ENCODE results near the gene B3GNT3. TPM values are rescaled to one million over a fixed set of nuclear protein-coding genes. Genes with fewer than 3 reads are reported as not detected.
"Not testable (repeated sequence)": the region's sequence is repeated elsewhere in the genome, so short reads cannot be mapped to it uniquely, and the experiment has no call there.

B3GNT3 gene
- total RNA-seq, 1 experiment from 2014 or later, result 0.20 TPM

DNA sequence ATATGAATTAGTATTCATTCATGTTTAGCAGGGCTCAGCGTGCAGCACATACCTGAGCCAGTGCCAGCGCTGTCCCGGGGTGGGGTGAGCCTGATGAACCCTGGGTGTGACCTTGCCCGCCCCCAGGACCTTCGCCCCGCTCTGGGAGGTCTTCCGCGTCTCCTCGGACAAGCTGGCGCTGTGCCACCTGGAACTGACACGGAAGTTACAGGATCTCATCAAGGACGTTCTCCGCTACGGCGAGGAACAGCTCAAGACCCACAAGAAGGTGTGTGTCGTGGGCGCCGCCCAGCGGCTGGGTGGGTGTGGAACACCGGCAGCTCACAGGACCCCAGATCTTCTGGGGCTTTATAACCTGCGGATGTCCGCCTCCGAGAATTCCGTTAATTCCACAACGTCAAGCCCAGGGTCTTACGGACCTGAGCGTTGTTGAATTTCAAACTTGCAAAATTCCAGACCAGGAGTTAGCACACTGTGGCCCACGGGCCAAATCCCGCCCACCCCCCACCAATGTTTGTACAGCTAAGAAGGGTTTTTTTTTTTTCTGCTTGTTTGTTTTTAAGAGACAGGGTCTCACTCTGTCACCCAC, 28.3 kb upstream of the B3GNT3 start:
- peak; percentile 86 for DNase-seq (ENCODE audit: low read depth)

DNA sequence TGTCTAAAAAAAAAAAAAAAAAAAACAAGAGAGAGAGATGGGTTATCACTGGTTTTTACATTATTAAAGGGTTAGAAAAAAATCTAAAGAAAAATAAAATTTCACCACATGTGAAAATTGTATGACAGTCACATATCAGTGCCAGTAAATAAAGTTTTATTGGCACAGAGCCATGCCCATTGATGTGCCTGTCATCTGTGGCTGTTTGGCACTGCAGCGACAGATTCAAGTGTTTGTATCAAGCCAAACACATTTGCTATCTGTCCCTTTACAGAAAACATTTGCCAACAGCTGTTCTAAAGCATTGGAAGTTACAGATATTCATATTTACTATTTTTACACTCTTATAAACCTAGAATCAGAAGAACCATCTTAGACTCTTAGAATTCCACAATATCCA, 27.4 kb upstream of the B3GNT3 start:
- no peak for DNase-seq (ENCODE audit: low read depth)

DNA sequence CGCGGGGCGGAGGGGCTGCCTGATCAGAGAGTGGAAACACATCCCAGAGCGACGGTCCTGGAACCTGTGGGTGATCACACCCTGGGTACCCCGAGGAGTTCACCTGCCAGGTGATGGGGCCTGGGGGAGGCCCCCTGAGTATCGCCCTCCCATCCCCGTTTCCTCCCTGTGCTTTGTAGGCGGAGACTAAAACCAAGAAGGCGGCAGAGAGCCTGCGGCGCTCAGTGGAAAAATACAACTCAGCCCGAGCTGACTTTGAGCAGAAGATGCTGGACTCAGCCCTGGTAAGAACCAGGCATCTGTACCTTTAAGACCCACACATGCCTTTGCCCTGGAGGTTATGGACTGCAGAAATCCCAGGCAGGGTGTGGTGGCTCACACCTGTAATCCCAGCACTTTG, 24.3 kb upstream of the B3GNT3 start:
- no peak for DNase-seq (ENCODE audit: low read depth)

DNA sequence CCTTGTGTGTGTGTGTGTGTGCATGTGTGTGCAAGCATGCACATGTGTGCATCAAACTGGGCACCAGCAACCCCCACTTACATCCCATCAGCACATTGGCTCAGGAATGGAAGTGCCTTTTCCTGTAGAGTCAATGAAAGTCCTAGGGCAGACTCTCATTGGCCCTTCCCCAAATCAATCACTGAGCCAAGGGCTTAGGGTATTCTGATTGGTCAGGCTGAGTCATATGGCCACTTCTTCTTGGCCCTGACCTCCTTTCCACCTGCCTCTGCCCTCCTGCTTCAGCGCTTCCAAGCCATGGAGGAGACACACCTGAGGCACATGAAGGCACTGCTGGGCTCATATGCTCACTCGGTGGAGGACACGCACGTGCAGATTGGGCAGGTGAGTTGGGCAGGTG, 22.8 kb upstream of the B3GNT3 start:
- DNase-seq (ENCODE audit: low read depth), result peak; percentile 49

DNA sequence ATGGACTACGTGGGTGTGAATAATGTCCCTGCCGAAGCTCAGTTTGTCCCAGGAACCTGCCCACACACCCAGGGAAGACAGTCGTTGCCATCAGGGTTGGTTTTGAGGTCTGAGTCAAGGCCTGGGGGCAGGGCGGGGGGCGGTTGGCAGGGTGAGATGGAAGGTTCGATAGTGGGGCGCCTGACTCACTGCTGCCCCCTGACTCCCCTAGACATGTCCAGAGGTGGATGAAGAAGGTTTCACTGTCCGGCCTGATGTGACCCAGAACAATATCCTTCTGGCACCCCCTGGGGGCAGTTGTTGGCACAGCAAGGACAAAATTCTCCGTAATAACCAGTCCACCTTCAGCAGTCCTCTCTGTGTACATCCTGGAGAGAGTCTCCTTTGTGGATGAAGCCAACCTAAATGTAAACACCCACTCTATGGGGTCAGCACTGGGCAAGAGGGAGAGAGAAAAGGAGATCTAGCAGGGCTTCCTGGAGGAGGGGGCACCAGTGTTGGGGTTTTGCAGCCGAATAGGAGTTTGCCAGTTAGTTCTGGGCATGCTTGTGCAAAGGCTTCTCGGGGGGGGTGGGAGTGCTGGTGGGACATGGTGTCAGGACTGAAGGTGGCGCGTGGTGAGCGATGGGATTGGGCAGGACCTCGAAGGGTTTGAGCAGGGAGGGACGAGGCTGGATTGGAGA, 19.6 kb upstream of the B3GNT3 start:
- no peak for DNase-seq (ENCODE audit: low read depth)

DNA sequence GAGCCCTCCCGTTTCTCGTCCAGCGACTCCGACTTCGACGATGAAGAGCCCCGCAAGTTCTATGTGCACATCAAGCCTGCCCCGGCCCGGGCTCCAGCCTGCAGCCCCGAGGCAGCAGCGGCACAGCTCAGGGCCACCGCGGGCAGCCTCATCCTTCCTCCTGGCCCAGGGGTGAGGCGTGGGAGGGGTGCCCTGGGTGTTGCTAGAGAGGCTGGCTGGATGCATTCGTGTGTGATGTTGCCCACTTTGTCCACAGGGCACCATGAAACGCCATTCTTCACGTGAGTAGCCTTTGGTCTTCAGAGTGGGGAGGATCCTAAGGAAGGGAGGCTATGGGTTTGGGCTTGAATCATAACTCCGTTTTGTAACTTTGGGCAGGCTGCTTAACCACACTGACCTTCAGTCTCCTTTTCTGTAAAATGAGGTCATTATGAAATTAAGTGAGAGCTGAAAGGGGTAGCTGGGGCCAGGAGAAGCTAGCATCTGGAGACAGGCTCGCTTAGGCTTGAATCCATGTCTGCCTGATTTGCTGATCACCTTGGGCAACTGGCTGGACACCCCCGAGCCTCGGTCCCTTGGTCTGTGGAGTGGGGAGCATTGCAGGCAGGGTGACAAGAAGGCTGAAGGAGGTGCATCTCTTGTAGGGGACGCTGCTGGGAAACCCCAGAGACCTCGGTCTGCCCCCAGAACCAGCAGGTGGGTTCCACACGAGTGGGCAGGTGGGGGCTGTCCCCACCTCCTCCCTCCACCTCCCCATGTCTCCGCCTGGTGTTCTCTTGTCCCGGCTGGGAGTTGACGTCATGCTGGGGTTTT, 18.7 kb upstream of the B3GNT3 start:
- no peak for DNase-seq (ENCODE audit: low read depth)

DNA sequence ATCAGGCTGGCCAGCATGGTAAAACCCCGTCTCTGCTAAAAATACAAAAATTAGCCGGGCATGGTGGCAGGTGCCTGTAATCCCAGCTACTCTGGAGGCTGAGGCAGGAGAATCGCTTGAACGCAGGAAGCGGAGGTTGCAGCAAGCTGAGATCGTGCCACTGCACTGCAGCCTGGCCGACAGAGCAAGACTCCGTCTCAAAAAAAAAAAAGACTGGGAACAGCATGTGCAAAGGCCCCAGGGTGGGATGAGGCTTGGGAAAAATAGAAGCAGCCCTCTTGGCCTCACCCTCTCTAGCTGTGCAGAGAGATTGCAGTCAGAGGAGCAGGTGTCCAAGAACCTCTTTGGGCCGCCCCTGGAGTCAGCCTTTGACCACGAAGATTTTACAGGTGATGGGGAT, 17.1 kb upstream of the B3GNT3 start:
- not testable (repeated sequence) for DNase-seq (ENCODE audit: low read depth)

DNA sequence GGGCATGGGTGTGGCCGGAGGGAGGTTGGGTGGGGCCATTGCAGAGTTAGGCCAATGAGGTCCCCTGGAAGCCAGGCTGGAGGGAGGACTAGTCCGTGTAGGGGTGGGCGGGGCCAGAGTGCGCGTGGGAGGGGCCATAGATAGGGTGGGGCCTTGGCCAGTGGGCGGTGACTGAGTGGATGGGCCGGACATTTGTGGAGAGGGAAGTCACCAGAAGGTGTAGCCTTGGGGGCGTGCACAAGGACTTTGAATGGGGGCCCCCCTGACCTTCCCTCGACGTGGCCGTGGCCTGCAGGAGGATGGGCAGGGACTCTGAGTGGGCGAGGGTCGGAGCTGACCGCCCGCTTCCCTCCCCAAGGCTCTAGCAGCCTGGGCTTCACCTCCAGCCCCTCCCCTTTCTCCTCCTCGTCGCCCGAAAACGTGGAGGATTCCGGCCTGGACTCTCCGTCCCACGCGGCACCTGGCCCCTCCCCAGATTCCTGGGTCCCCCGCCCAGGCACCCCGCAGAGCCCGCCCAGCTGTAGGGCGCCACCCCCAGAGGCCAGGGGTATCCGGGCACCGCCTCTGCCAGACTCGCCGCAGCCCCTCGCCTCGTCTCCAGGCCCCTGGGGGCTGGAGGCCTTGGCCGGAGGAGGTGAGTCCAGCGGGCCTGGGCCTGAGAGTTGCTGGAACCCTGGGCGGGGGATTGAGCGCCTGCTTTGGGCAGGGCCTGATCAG, 16.5 kb upstream of the B3GNT3 start:
- DNase-seq (ENCODE audit: low read depth), result no peak

DNA sequence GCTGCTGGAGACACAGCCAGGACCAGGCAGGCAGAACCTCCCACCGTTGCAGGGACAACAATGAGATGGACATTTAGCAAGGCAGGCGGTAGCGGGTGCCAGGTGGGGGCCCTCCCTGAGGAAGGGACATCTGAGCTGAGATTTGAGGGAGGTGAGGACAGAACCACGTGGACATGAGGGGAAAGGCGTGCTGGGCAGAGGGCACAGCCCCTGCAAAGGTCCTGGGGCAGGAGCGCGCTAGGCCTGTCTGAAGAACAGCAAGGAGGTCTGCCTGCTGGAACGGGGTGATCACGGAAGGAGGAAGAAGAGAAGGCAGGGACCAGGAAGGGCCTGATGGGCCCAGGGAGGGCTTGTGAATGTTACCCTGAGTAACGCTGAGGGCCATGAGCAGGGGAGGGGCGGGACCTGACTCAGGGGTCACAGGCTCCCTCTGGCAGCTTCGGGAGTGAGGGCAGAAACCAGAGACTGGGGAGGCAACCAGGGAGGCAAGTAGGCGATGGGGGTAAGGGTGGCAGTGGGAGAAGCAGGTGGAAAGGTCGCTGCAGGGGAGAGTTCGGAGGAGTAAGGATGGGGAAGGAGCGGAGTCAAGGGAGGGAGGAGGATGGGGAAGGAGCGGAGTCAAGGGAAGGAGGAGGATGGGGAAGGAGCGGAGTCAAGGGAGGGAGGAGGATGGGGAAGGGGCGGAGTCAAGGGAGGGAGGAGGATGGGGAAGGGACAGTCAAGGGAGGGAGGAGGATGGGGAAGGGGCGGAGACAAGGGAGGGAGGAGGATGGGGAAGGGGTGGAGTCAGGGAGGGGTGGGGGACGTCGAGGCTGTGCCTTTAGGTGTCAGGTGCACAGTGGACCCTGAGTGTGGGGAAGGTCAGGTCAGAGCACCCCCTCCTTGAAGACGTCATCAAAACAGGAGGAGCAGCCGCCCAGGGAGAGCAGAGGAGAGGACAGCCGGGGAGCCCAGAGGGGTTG, 15.7 kb upstream of the B3GNT3 start:
- DNase-seq (ENCODE audit: low read depth), result no peak

DNA sequence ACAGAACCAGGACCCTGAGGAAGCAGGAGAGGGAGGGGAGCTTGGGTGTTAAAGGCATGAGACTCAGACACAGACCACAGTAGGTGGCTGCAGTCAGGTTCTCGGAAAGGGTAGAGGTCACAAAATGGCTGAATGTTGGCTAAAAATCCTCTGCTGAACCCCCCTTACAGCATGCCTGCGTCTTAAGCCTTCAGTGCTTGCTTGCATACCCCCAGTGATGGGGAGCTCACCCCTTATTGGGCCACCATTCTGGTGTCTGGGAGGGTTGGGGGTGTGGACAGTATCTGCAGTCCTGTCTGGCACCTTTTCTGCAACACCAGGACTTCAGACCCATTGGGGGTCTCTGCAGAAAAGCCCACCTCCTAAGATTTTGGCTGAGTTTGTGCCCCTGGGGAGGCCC, 14.2 kb upstream of the B3GNT3 start:
- no peak for DNase-seq (ENCODE audit: low read depth)

DNA sequence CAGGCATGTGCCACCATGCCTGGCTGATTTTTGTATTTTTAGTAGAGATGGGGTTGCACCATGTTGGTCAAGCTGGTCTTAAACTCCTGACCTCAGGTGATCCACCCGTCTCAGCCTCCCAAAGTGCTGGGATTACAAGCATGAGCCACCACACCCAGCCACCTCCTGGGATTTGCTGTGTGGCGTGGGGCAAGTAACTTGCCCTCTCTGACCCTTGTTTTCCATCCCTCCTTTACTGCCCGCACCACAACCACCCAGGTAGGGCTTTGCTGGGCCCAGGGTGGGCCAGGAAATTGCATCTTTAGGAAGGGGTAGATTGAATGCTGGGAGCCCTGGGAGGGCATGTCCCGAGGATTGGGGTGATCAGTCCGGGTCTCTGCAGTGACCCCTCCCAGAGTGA, 11.2 kb upstream of the B3GNT3 start:
- not testable (repeated sequence) for DNase-seq (ENCODE audit: low read depth)

DNA sequence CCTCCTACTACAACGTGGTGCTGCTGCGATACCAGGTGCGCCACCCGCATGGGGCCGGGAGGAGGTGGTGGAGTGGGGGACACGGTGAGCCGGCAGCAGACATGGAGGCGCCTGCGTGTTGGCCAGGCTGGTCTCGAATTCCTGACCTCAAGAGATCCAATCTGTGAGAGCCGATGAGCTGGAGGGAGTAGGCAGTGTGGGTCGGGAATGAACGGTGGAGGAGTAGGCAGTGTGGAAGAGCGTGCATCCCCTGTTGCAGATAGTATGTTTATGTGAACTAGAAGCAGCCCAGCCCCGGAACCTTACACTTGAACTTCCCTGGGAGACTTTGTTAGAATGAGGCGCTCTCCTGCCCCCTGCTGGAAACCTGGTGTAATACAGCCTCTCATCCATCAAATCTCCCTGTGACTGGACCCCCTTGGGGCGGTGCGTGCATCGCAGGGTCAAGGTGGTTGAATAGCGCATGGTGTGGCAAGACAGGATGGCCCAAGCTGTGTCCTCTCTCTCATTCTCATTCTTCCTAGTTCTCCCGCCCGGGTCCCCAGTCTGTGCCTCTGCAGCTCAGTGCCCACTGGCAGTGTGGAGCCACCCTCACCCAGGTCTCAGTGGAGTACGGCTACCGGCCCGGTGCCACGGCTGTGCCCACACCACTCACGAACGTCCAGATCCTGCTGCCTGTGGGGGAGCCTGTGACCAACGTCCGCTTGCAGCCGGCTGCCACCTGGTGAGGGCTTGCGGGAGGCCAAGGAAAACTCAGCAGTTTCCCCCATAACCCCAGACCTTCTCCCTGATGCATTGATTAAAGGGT, 10.5 kb upstream of the B3GNT3 start:
- peak; percentile 69 for DNase-seq (ENCODE audit: low read depth)

DNA sequence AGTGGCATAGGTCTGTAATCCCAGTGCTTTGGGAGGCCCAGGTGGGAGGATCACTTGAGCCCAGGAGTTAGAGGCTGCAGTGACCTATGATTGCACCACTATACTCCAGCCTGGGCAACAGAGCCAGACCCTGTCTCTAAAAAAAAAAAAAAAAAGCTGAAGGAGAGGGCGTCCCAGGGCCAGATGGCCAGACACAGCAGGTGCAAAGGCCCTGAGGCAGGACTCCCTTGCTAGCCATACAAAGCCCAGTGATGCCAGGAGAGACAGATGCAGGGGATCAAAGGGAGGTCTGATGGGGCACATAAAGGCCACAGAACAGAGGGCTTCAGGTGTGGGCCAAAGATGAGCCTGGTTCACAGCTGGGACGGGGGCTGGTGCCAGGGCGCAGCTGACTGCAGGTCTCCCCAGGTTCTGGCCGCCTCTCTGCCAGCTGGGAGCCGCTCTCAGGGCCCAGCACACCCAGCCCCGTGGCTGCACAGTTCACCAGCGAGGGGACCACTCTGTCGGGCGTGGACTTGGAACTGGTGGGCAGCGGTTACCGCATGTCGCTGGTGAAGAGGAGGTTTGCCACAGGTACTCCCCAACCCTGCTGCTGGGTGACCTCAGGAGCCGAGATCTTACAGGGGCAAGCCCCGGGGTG, 7.5 kb upstream of the B3GNT3 start:
- no peak for DNase-seq (ENCODE audit: low read depth)

DNA sequence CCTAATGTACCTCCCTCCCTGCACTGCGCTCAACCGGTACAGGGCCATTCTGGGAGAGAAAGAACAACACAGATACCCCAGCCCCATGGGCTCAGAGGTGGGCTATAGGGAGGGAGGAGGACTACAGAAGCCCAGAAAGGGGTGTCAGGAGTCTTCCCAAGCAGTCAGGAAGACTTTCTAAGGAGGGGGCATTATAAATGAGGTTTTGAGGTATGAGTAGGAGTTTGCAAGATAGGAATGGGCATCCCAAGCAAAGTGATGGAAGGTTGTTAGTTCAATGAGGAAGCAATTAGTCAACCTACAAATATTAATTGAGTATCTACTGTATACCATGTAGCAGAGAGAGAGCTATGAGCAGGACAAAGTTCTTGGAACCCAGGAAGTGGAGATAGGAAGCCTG, 6.3 kb upstream of the B3GNT3 start:
- no peak for DNase-seq (ENCODE audit: low read depth)

DNA sequence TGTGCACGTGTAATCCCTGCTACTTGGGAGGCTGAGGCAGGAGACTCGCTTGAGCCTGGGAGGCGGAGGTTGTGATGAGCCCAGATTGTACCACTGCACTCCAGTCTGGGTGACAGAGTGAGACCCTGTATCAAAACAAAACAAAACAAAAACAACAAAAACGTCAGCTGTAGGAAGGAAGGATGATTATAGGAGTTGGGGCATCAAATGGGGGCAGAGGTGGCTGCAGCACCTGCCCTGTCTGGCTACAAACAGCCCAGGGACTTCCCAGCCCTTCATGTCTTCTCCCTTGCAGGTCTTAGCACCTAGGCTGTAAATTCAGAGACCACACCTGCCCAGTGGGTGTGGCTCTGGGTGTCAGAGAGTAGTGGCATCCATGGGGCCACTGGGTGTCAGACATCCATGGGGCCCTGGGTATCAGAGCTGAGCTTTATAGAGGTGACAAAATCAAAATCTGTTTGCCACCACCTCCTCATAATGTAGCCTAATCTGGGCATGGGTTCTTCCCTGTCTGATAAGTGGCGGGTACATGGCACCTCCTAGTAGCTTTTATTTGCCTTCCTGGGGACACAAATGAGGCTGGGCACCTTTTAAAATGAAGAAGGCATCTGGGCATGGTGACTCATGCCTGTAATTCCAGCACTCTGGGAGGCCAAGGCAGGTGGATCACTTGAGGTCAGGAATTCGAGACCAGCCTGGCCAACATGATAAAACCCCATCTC, 4.7 kb upstream of the B3GNT3 start:
- DNase-seq (ENCODE audit: low read depth), result peak; percentile 60

DNA sequence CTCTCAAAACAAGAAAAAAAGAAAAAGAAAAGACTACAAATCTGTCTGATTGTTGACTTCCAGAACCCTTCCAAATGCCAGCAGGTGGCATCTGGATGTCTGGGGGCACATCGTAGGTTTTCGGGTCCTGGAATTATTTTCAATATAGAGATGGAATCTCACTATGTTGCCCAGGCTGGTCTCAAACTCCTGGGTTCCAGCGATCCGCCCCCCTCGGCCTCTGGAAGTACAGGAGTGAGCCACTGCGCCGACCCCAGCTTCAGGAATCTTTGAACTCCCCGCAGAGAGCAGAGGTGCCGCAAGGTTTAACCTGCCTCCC, 567 bp upstream of the B3GNT3 start:
- no peak for DNase-seq (ENCODE audit: low read depth)

DNA sequence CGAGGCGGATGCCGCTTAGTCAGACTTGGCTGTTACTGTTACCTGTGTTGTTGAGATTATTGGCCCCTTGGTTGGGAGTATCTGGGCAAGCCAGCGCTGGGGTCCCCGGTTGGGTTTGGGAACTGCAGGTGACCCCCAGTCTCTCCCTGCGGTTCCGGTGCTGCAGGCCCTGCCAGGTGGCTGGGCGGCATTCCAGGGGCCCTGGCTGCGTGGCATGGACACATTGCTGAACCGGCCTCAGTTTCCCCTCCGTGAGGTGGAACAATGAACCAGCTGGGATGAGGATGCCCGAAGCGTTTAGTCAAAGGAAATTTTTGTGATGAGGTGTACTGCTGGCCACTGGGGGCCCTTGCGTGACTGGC, 538 bp downstream of the B3GNT3 start:
- DNase-seq (ENCODE audit: low read depth), result no peak

DNA sequence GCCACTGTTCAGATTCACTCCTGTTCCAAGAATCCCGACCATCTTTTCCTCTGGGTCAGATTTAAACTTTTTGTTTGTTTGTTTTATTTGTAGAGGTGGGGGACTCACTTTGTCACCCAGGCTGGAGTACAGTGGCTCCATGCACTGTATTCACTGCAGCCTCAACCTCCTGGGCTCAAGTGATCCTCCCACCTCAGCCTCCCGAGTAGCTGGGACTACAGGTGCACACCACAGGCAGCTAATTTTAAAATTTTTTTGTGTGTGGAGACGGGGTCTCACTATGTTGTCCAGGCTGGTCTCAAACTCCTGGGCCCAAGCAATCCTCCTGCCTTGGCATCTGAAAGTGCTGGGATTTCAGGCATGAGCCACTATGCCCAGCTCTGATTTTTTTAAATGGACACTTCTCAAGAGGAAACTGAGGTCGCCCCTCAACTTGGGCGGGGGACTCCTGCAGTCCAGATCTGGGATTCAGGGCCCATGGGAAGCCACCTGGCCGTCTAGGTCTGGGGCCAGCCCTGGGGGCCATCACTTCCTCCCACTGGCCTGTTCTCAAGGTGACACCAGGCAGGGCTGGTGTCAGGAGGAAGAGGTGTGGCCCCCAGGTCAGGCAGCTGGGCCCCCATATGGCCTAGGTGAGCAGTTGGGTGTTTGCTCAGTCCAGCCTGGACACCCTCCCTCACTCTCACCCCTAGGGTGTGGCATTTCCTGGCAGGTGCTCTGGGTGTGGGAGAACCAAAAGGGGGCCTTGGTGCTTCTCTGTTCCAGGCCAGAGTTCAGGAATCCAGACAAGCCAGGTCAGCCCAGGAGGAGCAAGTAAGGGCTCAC, 1.3 kb downstream of the B3GNT3 start:
- DNase-seq (ENCODE audit: low read depth), result no peak

Measured in M059J (cell line).